K562 (cell line): Measurements from ENCODE around the gene CLK4. TPM values are rescaled to one million over a fixed set of nuclear protein-coding genes. Genes with fewer than 3 reads are reported as not detected.
A peak's percentile ranks its signal among the peaks of the same experiment; 100 is the strongest.

ENCODE experiments used
- CREB3L1 ChIP-seq: fragments of 450-650 bp; IDR thresholded peaks from 2 replicates; pipeline ENCODE4 v1.6.1; 2014; ENCODE audit warnings: low read depth, mild to moderate bottlenecking, moderate library complexity, borderline replicate concordance
- LARP7 ChIP-seq: fragments of 450-650 bp; IDR thresholded peaks from 2 replicates; pipeline ENCODE4 v1.6.1; 2016
- MECOM ChIP-seq: fragments of 250-450 bp; sonication (Bioruptor Pico); IDR thresholded peaks from 2 replicates; pipeline ENCODE4 v1.8.0; 2022; ENCODE audit warnings: inconsistent platforms
- MGA ChIP-seq: fragments of 450-650 bp; IDR thresholded peaks from 2 replicates; pipeline ENCODE4 v1.6.1; 2016; ENCODE audit warnings: mild to moderate bottlenecking, moderate library complexity
- MTA1 ChIP-seq: fragments of 450-650 bp; IDR thresholded peaks from 2 replicates; pipeline ENCODE4 v1.6.1; 2017; ENCODE audit warnings: borderline replicate concordance
- NR1H2 ChIP-seq: sonication (generic); formaldehyde crosslinking; IDR thresholded peaks from 2 replicates; pipeline ENCODE4 v1.4.0; 2020; ENCODE audit warnings: mild to moderate bottlenecking, missing genetic modification reagents
- POLR2G ChIP-seq: fragments of 200-400 bp; formaldehyde crosslinking; IDR thresholded peaks from 2 replicates; pipeline ENCODE4 v1.6.1; 2017; ENCODE audit warnings: low read depth, mild to moderate bottlenecking, antibody characterized with exemption, low read length, moderate library complexity
- RAD51 ChIP-seq: fragments of 450-650 bp; IDR thresholded peaks from 2 replicates; pipeline ENCODE4 v1.7.1; 2016; ENCODE audit warnings: low read depth, mild to moderate bottlenecking, borderline replicate concordance
- RNF219 ChIP-seq: fragments of 250-450 bp; sonication (Bioruptor Pico); IDR thresholded peaks from 2 replicates; pipeline ENCODE4 v1.5.0; 2022; ENCODE audit warnings: mild to moderate bottlenecking
- SMAD4 ChIP-seq: fragments of 250-450 bp; sonication (Bioruptor Pico); conservative IDR thresholded peaks from 2 replicates; pipeline ENCODE4 v1.8.0; 2021; ENCODE audit warnings: inconsistent platforms, mild to moderate bottlenecking, moderate library complexity
- SRSF9 ChIP-seq: fragments of 200-400 bp; formaldehyde crosslinking; IDR thresholded peaks from 2 replicates; pipeline ENCODE4 v1.6.1; 2017; ENCODE audit warnings: low read depth, low read length, borderline replicate concordance
- polyA plus RNA-seq, 8 experiments: library from polyadenylated mRNA; depleted of rRNA in 4 of 8; stranded (reverse) in 5 of 8; unstranded in 3 of 8; fragments of >200 nt; fragmentation: Nextera tagmentation in 2 of 8; fragmentation: Illumina TruSeq in 1 of 8; extraction: Ambion mirVana in 2 of 8; extraction: Trizol in 1 of 8; gene quantifications; 2 replicates each; pipeline versions ENCODE4 v1.2.1 to v1.2.3, GENCODE V29; 2011 to 2014; ENCODE audit warnings: inconsistent platforms in 1 of 8, missing spikeins in 1 of 8
- total RNA-seq, 7 experiments: library from RNA; depleted of rRNA in 6 of 7; stranded (reverse); fragments of >200 nt in 6 of 7; fragmentation: Illumina TruSeq in 2 of 7; extraction: Trizol in 2 of 7; gene quantifications; 2 replicates each; pipeline versions ENCODE4 v1.2.1 to v1.2.3, GENCODE V29; 2011 to 2021; ENCODE audit warnings: low replicate concordance in 1 of 7

CLK4 gene
- total and polyA plus RNA-seq, 9 of the 15 experiments (the other 6 are each of a cell fraction or from before 2014, with no cell fraction given): 10.5 to 23.1 (median 13.9) TPM

GRCh38 chr5:178626484-178627258 lies at the start of gene CLK4 (continued):
- TF ChIP-seq MGA: no peak
- TF ChIP-seq SRSF9: no peak
- peak; percentile 78; the same call in 1 of the 2 replicates for TF ChIP-seq LARP7
- peak; percentile 64; the same call in 1 of the 2 replicates for TF ChIP-seq MTA1
- peak; percentile 68; the same call in 1 of the 2 replicates for TF ChIP-seq SMAD4 (CRISPR knock-in tag)
- no peak for TF ChIP-seq RNF219 (CRISPR knock-in tag)
- peak; percentile 97 for TF ChIP-seq POLR2G
- TF ChIP-seq NR1H2 (CRISPR knock-in tag): 0 out of 2 replicates have a peak, but pooled peaks have one; percentile 45
- TF ChIP-seq MECOM (CRISPR knock-in tag): no peak
- peak; percentile 58; the same call in 1 of the 2 replicates for TF ChIP-seq RAD51
- TF ChIP-seq CREB3L1: peak; percentile 54; the same call in 1 of the 2 replicates
